ENCODE results near the gene CACNA1I. TPM values are rescaled to one million over a fixed set of nuclear protein-coding genes. Genes with fewer than 3 reads are reported as not detected.

Gene CACNA1I
- total RNA-seq, 3 donors from 2014 or later (not counting 1 experiment from before 2014, with no cell fraction given) = 0.05 to 0.83 (median 0.72) TPM

DNA sequence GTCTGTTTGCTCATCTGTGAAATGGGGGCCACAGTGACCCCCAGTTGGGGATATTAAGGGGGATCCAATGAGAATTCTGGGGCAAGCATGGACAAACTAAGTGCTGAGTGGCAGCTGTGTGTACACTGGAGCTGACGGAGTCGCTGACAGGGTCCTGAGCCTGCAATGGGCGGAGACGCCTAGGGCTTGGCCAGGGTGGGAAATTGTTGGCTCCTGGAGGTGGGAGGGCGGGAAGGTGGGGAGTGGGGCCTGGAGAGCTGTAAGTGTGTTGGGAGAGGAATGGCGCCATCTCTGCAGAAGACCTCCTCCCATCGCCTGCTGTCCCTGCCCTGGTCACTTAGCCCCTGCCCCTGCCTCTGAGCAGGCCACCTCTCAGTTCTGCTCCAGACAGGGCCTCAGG is 7.3 kb downstream of the CACNA1I start:
- H3K4me3 ChIP-seq (ENCODE audit: low read length) = no peak overlapping the region
- no peak for ATAC-seq
- Mint-ChIP-seq H3K27me3 (ENCODE audit: low read depth in 2 of 2) (peaks cover 8 to 31% of the 10 kb centered on the region in 2 donors), H3K4me1 (no peaks in the 10 kb centered on the region), H3K9me3 (peaks cover 0 to 3% of the 10 kb centered on the region in 2 donors), H3K27ac (no peak overlapping the region), H3K4me3 (no peak overlapping the region), H3K36me3 (no peaks in the 10 kb centered on the region)
- no peaks in the 10 kb centered on the region for H3K27me3 ChIP-seq (ENCODE audit: control insufficient read depth, insufficient read depth, low read length)
- TF ChIP-seq, protein P1, sequence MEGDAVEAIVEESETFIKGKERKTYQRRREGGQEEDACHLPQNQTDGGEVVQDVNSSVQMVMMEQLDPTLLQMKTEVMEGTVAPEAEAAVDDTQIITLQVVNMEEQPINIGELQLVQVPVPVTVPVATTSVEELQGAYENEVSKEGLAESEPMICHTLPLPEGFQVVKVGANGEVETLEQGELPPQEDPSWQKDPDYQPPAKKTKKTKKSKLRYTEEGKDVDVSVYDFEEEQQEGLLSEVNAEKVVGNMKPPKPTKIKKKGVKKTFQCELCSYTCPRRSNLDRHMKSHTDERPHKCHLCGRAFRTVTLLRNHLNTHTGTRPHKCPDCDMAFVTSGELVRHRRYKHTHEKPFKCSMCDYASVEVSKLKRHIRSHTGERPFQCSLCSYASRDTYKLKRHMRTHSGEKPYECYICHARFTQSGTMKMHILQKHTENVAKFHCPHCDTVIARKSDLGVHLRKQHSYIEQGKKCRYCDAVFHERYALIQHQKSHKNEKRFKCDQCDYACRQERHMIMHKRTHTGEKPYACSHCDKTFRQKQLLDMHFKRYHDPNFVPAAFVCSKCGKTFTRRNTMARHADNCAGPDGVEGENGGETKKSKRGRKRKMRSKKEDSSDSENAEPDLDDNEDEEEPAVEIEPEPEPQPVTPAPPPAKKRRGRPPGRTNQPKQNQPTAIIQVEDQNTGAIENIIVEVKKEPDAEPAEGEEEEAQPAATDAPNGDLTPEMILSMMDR (IDR thresholded peaks at IDR 0.05) = no peak
- no peaks in the 10 kb centered on the region for H3K4me1 ChIP-seq (ENCODE audit: control insufficient read depth, insufficient read depth, low read length)
- DNase-seq = no peak
- no peaks in the 10 kb centered on the region for H3K9me3 ChIP-seq (ENCODE audit: control insufficient read depth, insufficient read depth, low read length)
- no peak overlapping the region for H3K27ac ChIP-seq (ENCODE audit: low read length)
- no peaks in the 10 kb centered on the region for H3K36me3 ChIP-seq (ENCODE audit: control insufficient read depth, insufficient read depth, low read length)
- WGBS (ENCODE audit: insufficient coverage) = 89% methylated on average over 6 of the region's 7 CpGs
- intact Hi-C loops (cut with micrococcal nuclease) = no loop called here

DNA sequence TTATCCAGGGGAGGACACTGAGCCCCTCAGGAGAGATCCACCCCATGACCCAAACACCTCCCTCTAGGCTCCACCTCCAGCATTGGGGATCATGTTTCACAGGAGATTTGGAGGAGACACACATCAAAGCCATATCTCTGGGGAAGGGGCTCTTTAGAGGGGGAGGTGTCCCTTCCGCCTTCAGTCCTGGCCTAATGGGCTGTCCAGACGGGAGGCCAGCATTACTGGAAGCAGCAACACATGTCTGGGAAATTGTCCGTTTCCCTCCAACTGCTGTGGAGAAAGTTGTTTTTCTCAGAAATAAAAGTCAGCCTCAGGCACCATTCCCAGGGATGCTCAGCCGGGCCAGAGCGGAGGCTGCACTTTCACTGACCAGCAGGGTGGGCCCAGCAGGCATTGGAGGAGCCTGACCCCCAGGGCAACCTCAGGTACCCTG is 9.5 kb downstream of the CACNA1I start:
- no peaks in the 10 kb centered on the region for H3K36me3 Mint-ChIP-seq
- Histone ChIP-seq H3K9me3 (ENCODE audit: control insufficient read depth, insufficient read depth, low read length) (no peaks in the 10 kb centered on the region), H3K27me3 (ENCODE audit: control insufficient read depth, insufficient read depth, low read length) (no peaks in the 10 kb centered on the region), H3K27ac (ENCODE audit: low read length) (no peak overlapping the region), H3K4me3 (ENCODE audit: low read length) (no peak overlapping the region), H3K4me1 (ENCODE audit: control insufficient read depth, insufficient read depth, low read length) (no peaks in the 10 kb centered on the region), H3K36me3 (ENCODE audit: control insufficient read depth, insufficient read depth, low read length) (no peaks in the 10 kb centered on the region)
- no peaks in the 10 kb centered on the region for H3K4me1 Mint-ChIP-seq
- no peak overlapping the region for H3K4me3 Mint-ChIP-seq
- TF ChIP-seq, protein P1 (IDR thresholded peaks at IDR 0.05) = no peak
- DNase-seq (no peak), ATAC-seq (no peak)
- H3K9me3 Mint-ChIP-seq = peaks cover 3 to 6% of the 10 kb centered on the region in 2 donors
- intact Hi-C loops (cut with micrococcal nuclease) = no loop called here
- H3K27ac Mint-ChIP-seq = no peak overlapping the region
- peaks cover 15 to 46% of the 10 kb centered on the region in 2 donors for H3K27me3 Mint-ChIP-seq (ENCODE audit: low read depth in 2 of 2)
- WGBS (ENCODE audit: insufficient coverage) = 73% methylated on average over 5 of the region's 5 CpGs

DNA sequence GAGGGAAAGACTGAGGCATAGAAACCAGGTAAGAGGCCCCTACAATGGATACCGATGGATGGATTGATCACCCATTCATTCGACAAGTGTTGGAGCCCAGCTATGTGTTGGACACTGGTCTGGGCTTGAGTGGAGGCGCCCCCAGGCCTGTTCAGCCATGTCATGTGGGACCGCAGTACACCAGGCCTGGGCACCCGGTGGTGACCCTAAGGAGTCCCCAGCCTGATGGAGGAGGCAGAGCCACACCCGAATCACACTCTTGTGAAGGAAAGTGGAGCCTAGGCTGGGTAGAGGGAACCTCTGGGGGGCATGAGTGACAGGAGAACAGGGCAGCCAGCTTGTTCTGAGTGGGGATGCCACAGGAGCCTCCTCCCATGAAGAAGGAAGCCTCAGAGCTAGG is 10.2 kb downstream of the CACNA1I start:
- H3K4me1 ChIP-seq (ENCODE audit: control insufficient read depth, insufficient read depth, low read length) = no peaks in the 10 kb centered on the region
- no peak for DNase-seq
- H3K4me3 ChIP-seq (ENCODE audit: low read length) = no peak overlapping the region
- H3K4me1 Mint-ChIP-seq = no peaks in the 10 kb centered on the region
- 93% methylated on average over 6 of the region's 6 CpGs for whole genome bisulfite sequencing (ENCODE audit: insufficient coverage)
- intact Hi-C loops (cut with micrococcal nuclease) = no loop called here
- H3K36me3 ChIP-seq (ENCODE audit: control insufficient read depth, insufficient read depth, low read length) = no peaks in the 10 kb centered on the region
- no peaks in the 10 kb centered on the region for H3K27me3 ChIP-seq (ENCODE audit: control insufficient read depth, insufficient read depth, low read length)
- H3K27ac Mint-ChIP-seq = no peak overlapping the region
- TF ChIP-seq, protein P1 (IDR thresholded peaks at IDR 0.05) = no peak
- H3K27ac ChIP-seq (ENCODE audit: low read length) = no peak overlapping the region
- H3K27me3 Mint-ChIP-seq (ENCODE audit: low read depth in 2 of 2) = peaks cover 15 to 46% of the 10 kb centered on the region in 2 donors
- no peaks in the 10 kb centered on the region for H3K9me3 ChIP-seq (ENCODE audit: control insufficient read depth, insufficient read depth, low read length)
- H3K9me3 Mint-ChIP-seq = peaks cover 3 to 6% of the 10 kb centered on the region in 2 donors
- H3K4me3 Mint-ChIP-seq = no peak overlapping the region
- no peak for ATAC-seq
- no peaks in the 10 kb centered on the region for H3K36me3 Mint-ChIP-seq

DNA sequence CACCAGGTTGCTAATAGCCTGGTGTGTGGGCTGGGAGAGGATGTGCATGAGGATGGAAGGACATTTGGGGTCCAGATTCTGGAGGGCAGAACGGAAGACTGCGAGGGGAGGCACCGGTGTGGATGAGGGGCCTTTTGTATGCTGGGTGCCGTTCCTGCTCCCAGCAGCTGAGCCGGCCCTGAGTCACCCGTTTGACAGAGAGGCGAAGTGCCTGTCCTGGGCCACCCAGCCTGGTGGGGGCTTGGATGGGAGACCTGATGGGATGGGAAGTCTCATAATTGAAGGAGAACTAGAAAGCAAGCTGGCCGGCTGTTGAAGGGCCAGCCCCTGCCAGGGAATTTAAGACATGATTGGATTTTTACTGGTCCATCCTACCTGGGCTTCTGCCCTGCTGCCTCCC is 10.8 kb downstream of the CACNA1I start:
- no peaks in the 10 kb centered on the region for H3K36me3 ChIP-seq (ENCODE audit: control insufficient read depth, insufficient read depth, low read length)
- H3K4me1 Mint-ChIP-seq = no peaks in the 10 kb centered on the region
- TF ChIP-seq, protein P1 (IDR thresholded peaks at IDR 0.05) = no peak
- H3K27ac ChIP-seq (ENCODE audit: low read length) = no peak overlapping the region
- ATAC-seq (no peak), DNase-seq (no peak)
- H3K27me3 ChIP-seq (ENCODE audit: control insufficient read depth, insufficient read depth, low read length) = no peaks in the 10 kb centered on the region
- no peak overlapping the region for H3K27ac Mint-ChIP-seq
- H3K4me3 ChIP-seq (ENCODE audit: low read length) = no peak overlapping the region
- intact Hi-C loops (cut with micrococcal nuclease) = no loop called here
- peaks cover 3 to 6% of the 10 kb centered on the region in 2 donors for H3K9me3 Mint-ChIP-seq
- WGBS (ENCODE audit: insufficient coverage) = 90% methylated on average over 8 of the region's 8 CpGs
- H3K9me3 ChIP-seq (ENCODE audit: control insufficient read depth, insufficient read depth, low read length) = no peaks in the 10 kb centered on the region
- no peaks in the 10 kb centered on the region for H3K4me1 ChIP-seq (ENCODE audit: control insufficient read depth, insufficient read depth, low read length)
- no peaks in the 10 kb centered on the region for H3K36me3 Mint-ChIP-seq
- peaks cover 15 to 46% of the 10 kb centered on the region in 2 donors for H3K27me3 Mint-ChIP-seq (ENCODE audit: low read depth in 2 of 2)
- no peak overlapping the region for H3K4me3 Mint-ChIP-seq

All from natural killer cell (primary cell).